Activated CD4-positive, alpha-beta T cell treated with anti-CD3 and anti-CD28 coated beads for 4 hours (primary cell): ENCODE data around the gene GNPTG.

Experiments
- DNase-seq, 2 donors: peaks; one replicate each; pipeline ENCODE4 v3.0.0-alpha.2; 2020

GNPTG gene

GRCh38 chr16:1375741-1376410 lies 24.1 kb downstream of the GNPTG start:
- DNase-seq, result no peak

GRCh38 chr16:1377406-1378010 lies 25.8 kb downstream of the GNPTG start:
- DNase-seq, result no peak

GRCh38 chr16:1378087-1378803 lies 26.5 kb downstream of the GNPTG start:
- DNase-seq, result no peak

GRCh38 chr16:1378804-1379303 lies 27.1 kb downstream of the GNPTG start:
- DNase-seq, result peak; percentile 63 to 69

GRCh38 chr16:1379304-1380076 lies 27.8 kb downstream of the GNPTG start:
- DNase-seq, result peak; percentile 61 to 73

GRCh38 chr16:1380195-1380594 lies 28.5 kb downstream of the GNPTG start:
- no peak for DNase-seq

- DNase-seq, result no peak
Measured at GRCh38 chr16:1381612-1382406, 30.1 kb downstream of the GNPTG start.

GRCh38 chr16:1383556-1383955 lies 31.8 kb downstream of the GNPTG start:
- DNase-seq, result no peak

GRCh38 chr16:1385232-1385631 lies 33.5 kb downstream of the GNPTG start:
- DNase-seq, result no peak

GRCh38 chr16:1387331-1387730 lies 35.6 kb downstream of the GNPTG start:
- no peak for DNase-seq

- no peak for DNase-seq
Measured at GRCh38 chr16:1389762-1390161, 38.0 kb downstream of the GNPTG start.

GRCh38 chr16:1390239-1390779 lies 38.6 kb downstream of the GNPTG start:
- DNase-seq, result no peak

- DNase-seq, result no peak
Measured at GRCh38 chr16:1392826-1393225, 41.1 kb downstream of the GNPTG start.

- DNase-seq, result no peak
Measured at GRCh38 chr16:1393613-1394176, 42.0 kb downstream of the GNPTG start.

- DNase-seq, result no peak
Measured at GRCh38 chr16:1394367-1394951, 42.7 kb downstream of the GNPTG start.

- no peak for DNase-seq
Measured at GRCh38 chr16:1395444-1396031, 43.8 kb downstream of the GNPTG start.

- no peak for DNase-seq
Measured at GRCh38 chr16:1397779-1398178, 46.0 kb downstream of the GNPTG start.

GRCh38 chr16:1398351-1398750 lies 46.6 kb downstream of the GNPTG start:
- DNase-seq, result no peak

- DNase-seq, result no peak
Measured at GRCh38 chr16:1398826-1399581, 47.3 kb downstream of the GNPTG start.
